Measurements from ENCODE around the gene PPP1R18. TPM values are rescaled to one million over a fixed set of nuclear protein-coding genes. Genes with fewer than 3 reads are reported as not detected.

Gene PPP1R18
- polyA plus RNA-seq, 3 donors: 58.5 to 226 (median 78.9) TPM

DNA sequence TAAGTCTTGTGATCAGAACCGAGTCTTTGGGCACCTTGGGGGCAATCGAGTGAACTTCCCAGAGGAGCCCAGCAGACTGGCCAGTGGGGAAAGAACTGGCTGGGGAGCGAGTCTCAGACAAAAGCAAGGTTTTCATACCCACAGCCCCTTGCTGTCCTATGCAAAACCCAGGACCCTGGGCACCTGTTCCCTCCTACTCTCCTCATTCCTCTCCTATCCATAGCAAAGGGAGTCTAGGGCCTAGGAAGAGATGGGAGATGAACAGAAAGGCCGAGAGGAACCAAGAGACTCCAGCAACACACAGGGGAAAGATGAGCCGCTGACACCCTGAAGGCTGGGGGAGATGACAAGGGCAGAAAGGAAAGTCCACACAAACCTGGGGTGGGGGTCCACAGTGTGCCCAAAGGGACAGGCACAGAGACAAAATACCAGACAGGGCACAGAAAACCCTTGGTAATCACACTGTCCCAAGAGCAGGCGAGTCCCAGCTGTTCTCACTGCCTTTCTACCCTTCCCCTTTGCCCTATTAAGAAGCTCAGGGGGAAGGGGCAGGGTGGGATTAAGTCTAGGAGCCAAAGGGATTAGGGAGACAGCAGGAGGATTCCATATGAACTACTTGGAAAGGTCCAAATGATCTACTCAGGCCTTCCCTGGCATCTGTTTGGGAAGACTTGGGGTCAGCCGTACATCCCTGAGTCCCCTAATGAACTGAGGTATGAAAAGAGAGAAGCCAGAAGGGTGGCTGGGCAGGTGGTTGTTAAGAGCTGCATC, 6.5 kb downstream of the PPP1R18 start:
- peaks cover 41 to 53% of the 10 kb centered on the region in 2 donors for H3K4me1 ChIP-seq (ENCODE audit: control insufficient read depth in 1 of 2, insufficient read depth in 2 of 2, low read length in 2 of 2)
- peaks cover 0 to 2% (median 0%) of the 10 kb centered on the region in 7 donors for H3K9me3 Mint-ChIP-seq
- H4K20me1 ChIP-seq (ENCODE audit: insufficient read depth, low read length): peaks cover 89% of the 10 kb centered on the region
- no peak for DNase-seq
- H3K4me3 Mint-ChIP-seq: peak overlapping the region; percentile 70 to 77
- 53% methylated on average over 3 of the region's 7 CpGs for WGBS (ENCODE audit: insufficient coverage)
- peaks cover 0 to 3% (median 0%) of the 10 kb centered on the region in 3 donors for H3K27me3 Mint-ChIP-seq (ENCODE audit: low read depth in 3 of 3)
- H2AFZ ChIP-seq (ENCODE audit: insufficient read depth, low read depth, low read length, poor library complexity, severe bottlenecking): no peak overlapping the region
- H3K27ac Mint-ChIP-seq: peak overlapping the region; percentile 67 to 99 (median 79)
- peaks cover 43 to 45% of the 10 kb centered on the region in 2 donors for H3K36me3 ChIP-seq (replicated peaks in 1 of 2; ENCODE audit: control insufficient read depth in 1 of 2, insufficient read depth in 2 of 2, low read length in 2 of 2)
- no peaks in the 10 kb centered on the region for H3K27me3 ChIP-seq (ENCODE audit: control insufficient read depth in 2 of 2, insufficient read depth in 2 of 2, low read length in 2 of 2)
- H3K79me2 ChIP-seq (ENCODE audit: insufficient read depth, low read length): peaks cover 79% of the 10 kb centered on the region
- H3K9me3 ChIP-seq (replicated peaks in 1 of 2; ENCODE audit: control insufficient read depth in 1 of 2, insufficient read depth in 1 of 2, low read length in 2 of 2): no peaks in the 10 kb centered on the region
- TF ChIP-seq CTCF (IDR thresholded peaks at IDR 0.05): no peak
- peak overlapping the region in 2 of 3 experiments; percentile 16 to 100 for H3K4me3 ChIP-seq (replicated peaks in 1 of 3; ENCODE audit: low read depth in 2 of 3, low read length in 3 of 3)
- intact Hi-C loops (cut with micrococcal nuclease): loop anchor here (1.0 to 5.0 kb wide), 3 partner anchors 42 to 197 kb away; partner anchors contain the start of genes MRPS18B (in 1 of the 2) and PPP1R10 (in 1 of the 2)
- H3K9ac ChIP-seq (ENCODE audit: insufficient read depth, low read length, poor library complexity, severe bottlenecking): no peak overlapping the region
- H3K36me3 Mint-ChIP-seq: peaks cover 63 to 83% of the 10 kb centered on the region in 2 donors
- peak overlapping the region; percentile 36 to 70 for H3K27ac ChIP-seq (ENCODE audit: low read depth in 1 of 2, low read length in 2 of 2)
- peak overlapping the region; percentile 100 for H3K4me2 ChIP-seq (replicated peaks; ENCODE audit: extremely low read depth, low read length, poor library complexity, severe bottlenecking)
- peaks cover 48% of the 10 kb centered on the region for H3K4me1 Mint-ChIP-seq

DNA sequence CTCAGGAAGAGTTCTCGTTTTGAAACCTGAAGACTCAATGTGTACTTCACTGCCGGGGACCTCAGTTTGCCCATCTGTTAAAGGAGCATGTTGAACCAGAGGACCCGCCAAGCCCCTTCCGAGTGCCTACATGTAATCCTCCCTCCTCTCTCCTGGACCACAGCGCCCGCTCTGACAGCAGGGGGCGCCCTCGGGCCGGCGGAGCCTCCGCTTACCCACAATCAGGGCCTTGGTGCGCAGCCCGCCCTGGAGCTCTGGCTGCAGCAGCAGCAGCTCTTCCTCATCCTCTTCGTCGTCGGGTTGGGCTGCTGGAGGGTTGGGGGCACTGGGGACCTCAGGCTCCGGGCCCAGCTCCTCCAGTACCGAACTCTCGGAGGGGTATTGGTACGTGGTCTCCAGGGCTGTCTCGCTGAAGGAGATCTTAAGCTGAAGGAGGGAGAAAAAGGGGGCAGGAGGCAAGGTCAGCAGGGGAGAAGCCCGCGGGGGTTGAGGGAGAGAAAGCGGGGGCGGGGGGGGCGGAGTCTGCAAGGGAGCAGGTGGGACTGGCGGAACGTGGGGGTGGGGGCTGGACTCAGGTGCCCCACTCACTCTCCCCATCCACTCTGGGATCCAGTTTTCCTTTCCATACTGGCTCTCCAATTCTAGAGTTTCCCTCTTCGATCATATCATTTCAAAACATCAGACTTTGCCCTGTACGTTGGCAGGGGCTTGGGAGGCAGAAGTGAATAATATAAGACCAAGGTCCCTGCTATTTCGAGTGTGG, 7.3 kb downstream of the PPP1R18 start:
- H3K9ac ChIP-seq (ENCODE audit: insufficient read depth, low read length, poor library complexity, severe bottlenecking): peak overlapping the region; percentile 22
- peak overlapping the region in 2 of 3 experiments; percentile 16 to 100 for H3K4me3 ChIP-seq (replicated peaks in 1 of 3; ENCODE audit: low read depth in 2 of 3, low read length in 3 of 3)
- peak overlapping the region; percentile 100 for H3K4me2 ChIP-seq (replicated peaks; ENCODE audit: extremely low read depth, low read length, poor library complexity, severe bottlenecking)
- 4% methylated on average over 15 of the region's 31 CpGs for WGBS (ENCODE audit: insufficient coverage)
- H3K79me2 ChIP-seq (ENCODE audit: insufficient read depth, low read length): peaks cover 71% of the 10 kb centered on the region
- peaks cover 41 to 51% of the 10 kb centered on the region in 2 donors for H3K4me1 ChIP-seq (ENCODE audit: control insufficient read depth in 1 of 2, insufficient read depth in 2 of 2, low read length in 2 of 2)
- H3K9me3 Mint-ChIP-seq: peaks cover 0 to 2% (median 0%) of the 10 kb centered on the region in 7 donors
- peaks cover 62 to 79% of the 10 kb centered on the region in 2 donors for H3K36me3 Mint-ChIP-seq
- peak overlapping the region; percentile 77 to 87 for H3K4me3 Mint-ChIP-seq
- peaks cover 82% of the 10 kb centered on the region for H4K20me1 ChIP-seq (ENCODE audit: insufficient read depth, low read length)
- no peaks in the 10 kb centered on the region for H3K27me3 ChIP-seq (ENCODE audit: control insufficient read depth in 2 of 2, insufficient read depth in 2 of 2, low read length in 2 of 2)
- peak; percentile 91 for TF ChIP-seq CTCF (IDR thresholded peaks at IDR 0.05)
- H3K27ac Mint-ChIP-seq: peak overlapping the region; percentile 60 to 99 (median 80)
- peaks cover 47% of the 10 kb centered on the region for H3K4me1 Mint-ChIP-seq
- peak; percentile 81 to 88 (median 82) for DNase-seq
- intact Hi-C loops (cut with micrococcal nuclease): loop anchor here (1.0 to 5.0 kb wide), 2 partner anchors 43 to 198 kb away; no protein-coding TSS in a partner anchor
- no peaks in the 10 kb centered on the region for H3K9me3 ChIP-seq (replicated peaks in 1 of 2; ENCODE audit: control insufficient read depth in 1 of 2, insufficient read depth in 1 of 2, low read length in 2 of 2)
- peaks cover 43 to 45% of the 10 kb centered on the region in 2 donors for H3K36me3 ChIP-seq (replicated peaks in 1 of 2; ENCODE audit: control insufficient read depth in 1 of 2, insufficient read depth in 2 of 2, low read length in 2 of 2)
- no peak overlapping the region for H2AFZ ChIP-seq (ENCODE audit: insufficient read depth, low read depth, low read length, poor library complexity, severe bottlenecking)
- peaks cover 0 to 3% (median 0%) of the 10 kb centered on the region in 3 donors for H3K27me3 Mint-ChIP-seq (ENCODE audit: low read depth in 3 of 3)
- peak overlapping the region; percentile 36 to 70 for H3K27ac ChIP-seq (ENCODE audit: low read depth in 1 of 2, low read length in 2 of 2)
